HG03108 (cell line): ENCODE measurements around the gene ZSWIM5.
"Not testable (repeated sequence)": the region's sequence is repeated elsewhere in the genome, so short reads cannot be mapped to it uniquely, and the experiment has no call there.

ENCODE experiments used
- ATAC-seq: cut with Tn5 transposase; IDR thresholded peaks from one replicate; pipeline ENCODE4 v1.9.1; 2021; ENCODE audit warnings: moderate library complexity; ENCODE audit not compliant: unreplicated experiment

ZSWIM5 gene

GRCh38 chr1:45148209-45148825, 58.1 kb downstream of the ZSWIM5 start:
- no peak for ATAC-seq

- ATAC-seq: no peak
Observed at GRCh38 chr1:45146833-45147232, 59.6 kb downstream of the ZSWIM5 start.

- ATAC-seq: no peak
Observed at GRCh38 chr1:45141247-45142003, 65.0 kb downstream of the ZSWIM5 start.

GRCh38 chr1:45136984-45137383, 69.4 kb downstream of the ZSWIM5 start:
- ATAC-seq: no peak

- no peak for ATAC-seq
Observed at GRCh38 chr1:45135316-45135715, 71.1 kb downstream of the ZSWIM5 start.

GRCh38 chr1:45134461-45134873, 71.9 kb downstream of the ZSWIM5 start:
- no peak for ATAC-seq

- ATAC-seq: not testable (repeated sequence)
Observed at GRCh38 chr1:45132719-45133118, 73.7 kb downstream of the ZSWIM5 start.

- ATAC-seq: no peak
Observed at GRCh38 chr1:45123358-45123757, 83.0 kb downstream of the ZSWIM5 start.

- no peak for ATAC-seq
Observed at GRCh38 chr1:45122724-45123123, 83.7 kb downstream of the ZSWIM5 start.

GRCh38 chr1:45117766-45118165, 88.6 kb downstream of the ZSWIM5 start:
- ATAC-seq: no peak

GRCh38 chr1:45116820-45117219, 89.6 kb downstream of the ZSWIM5 start:
- ATAC-seq: no peak

GRCh38 chr1:45116340-45116739, 90.1 kb downstream of the ZSWIM5 start:
- no peak for ATAC-seq

- not testable (repeated sequence) for ATAC-seq
Observed at GRCh38 chr1:45115198-45115597, 91.2 kb downstream of the ZSWIM5 start.

- ATAC-seq: no peak
Observed at GRCh38 chr1:45112661-45113060, 93.7 kb downstream of the ZSWIM5 start.

GRCh38 chr1:45111239-45111638, 95.2 kb downstream of the ZSWIM5 start:
- ATAC-seq: no peak

GRCh38 chr1:45107782-45108181, 98.6 kb downstream of the ZSWIM5 start:
- ATAC-seq: no peak

- ATAC-seq: not testable (repeated sequence)
Observed at GRCh38 chr1:45106864-45107263, 99.5 kb downstream of the ZSWIM5 start.

GRCh38 chr1:45106156-45106545, 100.3 kb downstream of the ZSWIM5 start:
- ATAC-seq: not testable (repeated sequence)

GRCh38 chr1:45105486-45106155, 100.8 kb downstream of the ZSWIM5 start:
- ATAC-seq: not testable (repeated sequence)

GRCh38 chr1:45103534-45103933, 102.9 kb downstream of the ZSWIM5 start:
- ATAC-seq: no peak

GRCh38 chr1:45101947-45102346, 104.5 kb downstream of the ZSWIM5 start:
- no peak for ATAC-seq

- ATAC-seq: not testable (repeated sequence)
Observed at GRCh38 chr1:45101528-45101927, 104.9 kb downstream of the ZSWIM5 start.
